Coronary artery (tissue), 2 donors: ENCODE results near the gene LIME1.
A peak's percentile ranks its signal among the peaks of the same experiment; 100 is the strongest.

Experiments used
- DNase-seq: peaks from one replicate; pipeline ENCODE4 v3.0.0-alpha.2; 2017; ENCODE audit warnings: low spot score
- H3K27ac ChIP-seq, 2 donors: fragments of 200-600 bp; sonication (generic); one replicate each; pipeline ENCODE4 v1.5.1; 2016 to 2019
- H3K4me3 ChIP-seq: fragments of 200-600 bp; sonication (generic); 2 replicates; pipeline ENCODE4 v1.5.1; 2016; ENCODE audit warnings: mild to moderate bottlenecking, moderate library complexity
- CTCF ChIP-seq: fragments of 200-600 bp; sonication (generic); IDR thresholded peaks from one replicate; pipeline ENCODE4 v1.5.1; 2019; ENCODE audit warnings: antibody characterized with exemption

The LIME1 gene

GRCh38 chr20:63740627-63741353 is 4.3 kb downstream of the LIME1 start:
- DNase-seq = peak; percentile 95
- H3K27ac ChIP-seq = peak overlapping the region; percentile 82 to 93
- peak overlapping the region; percentile 78 for H3K4me3 ChIP-seq
- TF ChIP-seq CTCF = no peak

GRCh38 chr20:63741354-63741675 is 4.9 kb downstream of the LIME1 start:
- no peak for DNase-seq
- TF ChIP-seq CTCF = no peak
- Histone ChIP-seq H3K4me3 (peak overlapping the region; percentile 78), H3K27ac (peak overlapping the region; percentile 82 to 93)

DNA sequence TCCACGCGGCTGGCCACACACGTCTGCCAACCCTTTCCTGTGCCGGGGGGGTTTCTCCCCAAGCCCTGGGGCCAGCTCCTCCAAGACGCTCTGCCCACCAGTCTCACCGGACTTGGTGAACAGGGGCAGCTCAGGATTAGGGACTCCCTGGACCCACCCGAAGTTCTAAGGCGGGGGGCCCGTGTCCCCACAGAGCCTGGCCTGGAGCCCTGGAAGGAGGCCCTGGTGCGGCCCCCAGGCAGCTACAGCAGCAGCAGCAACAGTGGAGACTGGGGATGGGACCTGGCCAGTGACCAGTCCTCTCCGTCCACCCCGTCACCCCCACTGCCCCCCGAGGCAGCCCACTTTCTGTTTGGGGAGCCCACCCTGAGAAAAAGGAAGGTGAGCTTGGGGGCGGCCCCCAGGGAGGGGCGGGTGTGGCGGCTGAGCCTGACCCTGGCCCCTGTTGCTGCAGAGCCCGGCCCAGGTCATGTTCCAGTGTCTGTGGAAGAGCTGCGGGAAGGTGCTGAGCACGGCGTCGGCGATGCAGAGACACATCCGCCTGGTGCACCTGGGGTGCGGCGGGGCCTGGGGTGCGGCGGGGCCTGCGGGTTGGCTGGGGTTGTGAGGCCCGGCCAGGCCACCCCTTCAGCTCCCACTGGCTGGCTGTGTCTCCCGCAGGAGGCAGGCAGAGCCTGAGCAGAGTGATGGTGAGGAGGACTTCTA is 5.4 kb downstream of the LIME1 start:
- TF ChIP-seq CTCF = no peak
- DNase-seq = peak; percentile 72
- peak overlapping the region; percentile 82 to 93 for H3K27ac ChIP-seq
- H3K4me3 ChIP-seq = peak overlapping the region; percentile 78

- no peak overlapping the region for H3K4me3 ChIP-seq
- H3K27ac ChIP-seq = peak overlapping the region in 1 of 2 donors; percentile 93
- no peak for DNase-seq
- no peak for TF ChIP-seq CTCF
Observed at GRCh38 chr20:63742381-63743024, 6.0 kb downstream of the LIME1 start.

- no peak for TF ChIP-seq CTCF
- DNase-seq = no peak
- no peak overlapping the region for H3K4me3 ChIP-seq
- H3K27ac ChIP-seq = no peak overlapping the region
Observed at GRCh38 chr20:63743210-63743970, 6.9 kb downstream of the LIME1 start.

DNA sequence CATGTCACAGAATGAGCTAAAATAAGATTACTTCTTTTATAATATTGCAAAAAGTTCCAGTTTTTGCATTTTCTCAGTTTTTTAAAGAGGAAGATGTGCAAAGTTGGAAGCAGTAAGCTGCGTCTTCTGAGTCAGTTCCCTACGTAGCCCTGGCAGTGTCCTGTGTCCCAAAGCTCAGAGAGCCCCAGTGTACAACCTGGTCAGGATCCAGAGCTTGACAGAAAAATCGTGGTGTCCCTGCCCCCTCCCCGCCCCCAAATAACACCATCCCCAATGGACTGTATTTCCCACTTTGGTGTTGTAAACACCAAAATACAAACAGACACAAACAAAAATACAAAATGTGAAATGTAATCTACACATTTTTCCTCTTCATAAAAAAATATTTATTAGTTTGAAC is 7.7 kb downstream of the LIME1 start:
- DNase-seq = no peak
- H3K27ac ChIP-seq = no peak overlapping the region
- H3K4me3 ChIP-seq = no peak overlapping the region
- no peak for TF ChIP-seq CTCF
